NB4 (cell line): Measurements from ENCODE around the gene MINDY4B.

Experiments
- CTCF ChIP-seq: IDR thresholded peaks from one replicate; pipeline ENCODE4 v1.5.1; 2012; ENCODE audit warnings: low read depth, low read length
- MAX ChIP-seq: IDR thresholded peaks from 2 replicates; pipeline ENCODE4 v1.6.1; 2011; ENCODE audit warnings: low read depth, low read length
- MYC ChIP-seq: IDR thresholded peaks from 2 replicates; pipeline ENCODE4 v1.6.1; 2011; ENCODE audit warnings: low read depth, low read length
- POLR2A ChIP-seq: IDR thresholded peaks from 2 replicates; pipeline ENCODE4 v1.6.1; 2011; ENCODE audit warnings: mild to moderate bottlenecking; ENCODE audit not compliant: insufficient read length; ENCODE audit errors: extremely low read depth

GRCh38 chr3:150930839-150931238 lies 25.6 kb upstream of the MINDY4B start:
- TF ChIP-seq CTCF: no peak
- TF ChIP-seq MAX: no peak
- TF ChIP-seq POLR2A: no peak
- no peak for TF ChIP-seq MYC
